GM10266 (cell line): ENCODE data around the gene PRKCQ.

Source experiments
- DNase-seq: peaks from one replicate; pipeline ENCODE4 v3.0.0; 2012; ENCODE audit errors: extremely low spot score
- TF ChIP-seq, protein P1 (sequence below): IDR thresholded peaks from 2 replicates; pipeline ENCODE4 v1.5.1; 2012; ENCODE audit warnings: mild to moderate bottlenecking, low read depth; ENCODE audit not compliant: control insufficient read depth, insufficient read depth; ENCODE audit errors: missing control alignments

The PRKCQ gene

DNA sequence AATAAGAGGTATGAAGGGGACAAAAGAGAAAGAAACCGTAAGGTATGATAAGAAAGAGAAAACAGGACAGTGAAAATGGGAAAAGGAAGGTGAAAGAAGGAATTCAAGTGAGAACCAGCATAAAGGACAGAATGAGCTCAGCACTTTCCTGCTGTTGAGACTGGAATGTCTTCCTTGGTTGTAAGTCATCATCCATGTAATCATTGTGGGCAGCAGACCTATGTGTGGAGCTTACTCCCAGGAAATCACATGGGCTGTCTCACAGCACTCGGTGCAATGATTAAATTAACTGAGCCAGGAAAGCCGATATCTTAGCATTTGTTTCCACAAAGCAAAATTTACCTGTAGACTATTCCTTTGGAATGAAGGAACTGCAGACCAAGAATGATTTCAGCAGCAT is 118.1 kb downstream of the PRKCQ start:
- no peak for DNase-seq
- TF ChIP-seq, protein P1, sequence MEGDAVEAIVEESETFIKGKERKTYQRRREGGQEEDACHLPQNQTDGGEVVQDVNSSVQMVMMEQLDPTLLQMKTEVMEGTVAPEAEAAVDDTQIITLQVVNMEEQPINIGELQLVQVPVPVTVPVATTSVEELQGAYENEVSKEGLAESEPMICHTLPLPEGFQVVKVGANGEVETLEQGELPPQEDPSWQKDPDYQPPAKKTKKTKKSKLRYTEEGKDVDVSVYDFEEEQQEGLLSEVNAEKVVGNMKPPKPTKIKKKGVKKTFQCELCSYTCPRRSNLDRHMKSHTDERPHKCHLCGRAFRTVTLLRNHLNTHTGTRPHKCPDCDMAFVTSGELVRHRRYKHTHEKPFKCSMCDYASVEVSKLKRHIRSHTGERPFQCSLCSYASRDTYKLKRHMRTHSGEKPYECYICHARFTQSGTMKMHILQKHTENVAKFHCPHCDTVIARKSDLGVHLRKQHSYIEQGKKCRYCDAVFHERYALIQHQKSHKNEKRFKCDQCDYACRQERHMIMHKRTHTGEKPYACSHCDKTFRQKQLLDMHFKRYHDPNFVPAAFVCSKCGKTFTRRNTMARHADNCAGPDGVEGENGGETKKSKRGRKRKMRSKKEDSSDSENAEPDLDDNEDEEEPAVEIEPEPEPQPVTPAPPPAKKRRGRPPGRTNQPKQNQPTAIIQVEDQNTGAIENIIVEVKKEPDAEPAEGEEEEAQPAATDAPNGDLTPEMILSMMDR = no peak

DNA sequence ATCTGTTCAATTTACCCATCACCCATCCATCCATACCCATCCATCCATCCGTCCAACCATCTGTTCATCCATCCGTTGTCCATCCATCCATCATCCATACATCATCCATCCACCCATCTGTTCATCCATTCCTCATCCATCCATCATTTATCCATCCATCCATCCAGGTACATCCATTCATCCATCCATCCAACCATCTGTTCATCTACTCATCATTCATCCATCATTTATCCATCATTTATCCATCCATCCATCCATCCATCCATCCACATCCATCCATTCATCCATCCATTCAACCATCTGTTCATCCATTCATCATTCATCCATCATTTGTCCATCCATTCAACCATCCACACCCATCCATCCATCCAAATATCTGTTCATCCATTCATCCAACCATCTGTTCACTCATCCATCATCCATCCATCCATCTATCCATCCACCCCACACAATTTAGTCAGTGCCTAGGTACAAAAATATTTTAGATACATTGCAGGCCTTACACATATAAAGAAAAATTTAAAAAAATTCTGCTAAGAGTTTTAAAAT is 119.1 kb downstream of the PRKCQ start:
- DNase-seq = no peak
- TF ChIP-seq, protein P1 = no peak

DNA sequence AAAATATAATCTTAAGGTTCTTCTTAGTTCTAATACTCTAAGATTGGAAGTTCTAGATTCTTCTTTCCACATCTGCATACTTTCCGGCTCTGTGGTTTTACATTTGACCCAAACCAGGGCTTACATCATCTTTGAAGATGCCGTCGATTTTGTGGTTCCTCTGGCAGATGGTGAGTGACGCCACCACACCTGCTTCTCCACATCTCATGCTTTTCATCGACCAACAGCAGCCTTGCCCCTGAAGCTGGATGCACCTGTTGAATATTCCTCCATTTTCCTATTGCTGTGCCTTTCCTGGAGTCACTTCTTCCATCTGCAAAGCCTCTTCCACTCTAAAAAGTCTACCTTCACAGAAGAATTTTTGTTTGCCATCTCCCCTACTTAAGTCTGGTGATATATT is 121.3 kb downstream of the PRKCQ start:
- DNase-seq = no peak
- TF ChIP-seq, protein P1 = no peak

DNA sequence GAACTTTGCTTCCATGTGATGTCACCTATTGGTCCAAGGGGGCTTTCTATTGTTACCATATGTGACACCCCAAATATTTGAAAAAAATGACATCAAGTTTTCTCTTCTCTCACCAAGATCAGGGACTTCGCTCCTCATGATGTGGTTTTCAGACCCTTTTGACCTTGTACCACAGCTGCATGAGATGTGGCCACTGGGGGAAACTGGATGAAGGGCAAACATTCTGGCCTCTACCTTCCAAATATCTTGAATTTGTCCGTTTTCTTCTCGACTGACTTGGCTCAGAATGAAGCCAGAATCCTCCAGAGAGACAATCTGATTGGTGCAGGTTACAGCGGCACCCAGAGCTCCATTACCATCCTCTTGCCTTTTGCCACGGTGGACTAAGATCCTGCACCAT is 122.7 kb downstream of the PRKCQ start:
- DNase-seq = no peak
- TF ChIP-seq, protein P1 = no peak

DNA sequence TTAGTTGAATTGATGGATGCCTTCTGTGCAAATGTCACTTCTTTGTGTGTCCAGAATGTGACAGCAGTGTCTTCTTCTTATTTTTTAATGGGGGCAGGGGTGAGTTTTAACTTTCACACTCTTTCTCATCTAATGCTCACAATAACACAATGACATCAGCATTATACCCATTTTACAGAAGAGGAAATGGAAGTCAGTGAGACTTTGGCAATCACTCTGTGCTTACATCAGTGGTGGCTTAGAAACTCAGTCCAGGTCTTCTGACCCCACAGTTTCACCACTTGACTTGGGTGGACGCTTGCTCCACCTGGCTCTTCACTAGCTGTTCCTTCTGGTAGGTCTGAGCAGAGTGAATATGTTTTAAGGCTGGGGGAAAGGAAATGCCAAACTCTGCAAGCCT is 124.0 kb downstream of the PRKCQ start:
- DNase-seq = no peak
- TF ChIP-seq, protein P1 = no peak

DNA sequence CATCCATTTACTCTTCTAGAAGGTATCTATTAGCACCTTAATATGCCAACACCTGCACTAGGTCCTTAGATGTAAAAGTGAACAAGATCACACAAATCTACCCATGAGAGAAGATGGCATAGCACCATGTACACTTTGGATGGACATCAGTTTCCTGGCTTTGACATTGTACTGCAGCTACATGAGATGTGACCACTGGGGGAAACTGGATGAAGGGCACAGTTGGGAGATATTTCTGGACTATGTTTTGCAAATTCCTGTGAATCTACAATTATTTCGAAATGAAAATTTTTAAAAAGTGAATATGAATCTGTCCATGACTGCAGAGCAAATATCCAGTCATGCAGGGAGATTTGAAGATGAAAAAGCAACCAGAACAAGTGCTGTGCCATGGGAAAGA is 124.5 kb downstream of the PRKCQ start:
- DNase-seq = no peak
- TF ChIP-seq, protein P1 = no peak

DNA sequence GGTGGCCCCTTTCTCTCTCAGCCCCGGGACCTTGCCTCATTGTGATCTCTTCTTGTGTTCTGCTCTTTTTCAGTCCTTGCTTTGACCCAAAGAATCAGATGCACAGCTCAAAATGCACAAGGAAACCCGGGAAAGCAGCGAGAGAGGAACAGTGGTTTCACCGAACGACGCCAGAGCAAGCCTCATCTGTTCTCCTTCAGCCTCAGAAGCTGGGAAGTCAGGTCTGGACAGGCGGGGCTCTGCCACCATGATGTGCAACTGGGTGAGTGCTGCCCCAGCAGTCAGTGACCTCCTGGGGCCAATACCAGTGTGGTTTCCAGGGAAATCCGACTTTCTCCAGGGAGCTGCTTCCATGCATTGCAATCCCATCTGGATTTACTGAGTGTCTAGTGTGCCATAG is 133.4 kb downstream of the PRKCQ start:
- no peak for DNase-seq
- TF ChIP-seq, protein P1 = no peak
